WI38 (cell line): ENCODE measurements around the gene NEMP2.

Source experiments
- H3K4me3 ChIP-seq: 2 replicates; pipeline ENCODE4 v1.5.1; 2011; ENCODE audit warnings: low read depth, mild to moderate bottlenecking, control low read depth, low read length
- TF ChIP-seq, protein P1 (sequence below): IDR thresholded peaks from 2 replicates; pipeline ENCODE4 v1.5.1; 2012; ENCODE audit warnings: low read depth, mild to moderate bottlenecking, control low read depth, low read length

NEMP2 gene, protein sequence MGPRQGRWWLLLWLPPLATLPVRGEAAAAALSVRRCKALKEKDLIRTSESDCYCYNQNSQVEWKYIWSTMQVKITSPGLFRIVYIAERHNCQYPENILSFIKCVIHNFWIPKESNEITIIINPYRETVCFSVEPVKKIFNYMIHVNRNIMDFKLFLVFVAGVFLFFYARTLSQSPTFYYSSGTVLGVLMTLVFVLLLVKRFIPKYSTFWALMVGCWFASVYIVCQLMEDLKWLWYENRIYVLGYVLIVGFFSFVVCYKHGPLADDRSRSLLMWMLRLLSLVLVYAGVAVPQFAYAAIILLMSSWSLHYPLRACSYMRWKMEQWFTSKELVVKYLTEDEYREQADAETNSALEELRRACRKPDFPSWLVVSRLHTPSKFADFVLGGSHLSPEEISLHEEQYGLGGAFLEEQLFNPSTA

DNA sequence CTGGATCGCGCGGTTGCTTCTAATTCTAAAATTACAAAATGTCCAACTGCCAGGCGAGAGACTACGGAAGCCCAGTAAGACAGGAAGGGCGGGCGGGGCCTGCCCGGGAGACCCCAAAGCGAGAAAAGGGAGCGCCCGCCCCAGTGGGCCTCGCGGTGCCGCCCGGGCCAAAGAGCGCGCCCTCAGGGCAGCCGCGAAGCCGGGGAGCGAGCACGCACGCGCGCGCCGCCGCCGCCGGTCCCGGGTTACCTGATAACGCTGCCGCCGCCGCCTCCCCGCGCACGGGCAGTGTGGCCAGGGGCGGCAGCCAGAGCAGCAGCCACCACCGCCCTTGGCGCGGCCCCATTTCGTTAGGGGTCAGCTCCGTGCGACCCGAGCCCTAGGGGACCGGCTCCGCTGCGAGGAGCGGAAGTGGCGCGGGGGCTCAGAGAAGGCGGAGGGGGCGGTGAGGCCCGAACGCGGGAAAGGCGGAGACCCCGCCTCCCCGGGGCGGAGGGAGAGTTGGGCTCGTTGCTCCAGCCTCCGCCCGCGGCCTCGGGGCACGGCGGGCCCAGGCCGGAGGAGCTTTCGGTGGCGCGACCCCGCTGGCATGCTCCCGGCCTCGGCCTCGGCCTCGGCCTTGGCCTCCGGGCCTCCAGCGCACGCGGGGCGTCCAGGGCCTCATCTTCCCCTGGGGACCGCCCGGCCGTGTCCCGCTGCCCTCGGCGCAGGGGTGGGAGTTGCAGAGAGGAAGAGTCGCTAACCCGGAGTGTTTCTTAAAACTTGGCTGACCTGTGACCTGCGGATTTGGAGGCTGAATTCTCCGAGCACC is at the start of gene NEMP2:
Gene NEMP2 (minus strand): TSS at position 413 of the 811 bp plus-strand sequence. CDS start 67 bp downstream, at position 346.
- TF ChIP-seq, protein P1, sequence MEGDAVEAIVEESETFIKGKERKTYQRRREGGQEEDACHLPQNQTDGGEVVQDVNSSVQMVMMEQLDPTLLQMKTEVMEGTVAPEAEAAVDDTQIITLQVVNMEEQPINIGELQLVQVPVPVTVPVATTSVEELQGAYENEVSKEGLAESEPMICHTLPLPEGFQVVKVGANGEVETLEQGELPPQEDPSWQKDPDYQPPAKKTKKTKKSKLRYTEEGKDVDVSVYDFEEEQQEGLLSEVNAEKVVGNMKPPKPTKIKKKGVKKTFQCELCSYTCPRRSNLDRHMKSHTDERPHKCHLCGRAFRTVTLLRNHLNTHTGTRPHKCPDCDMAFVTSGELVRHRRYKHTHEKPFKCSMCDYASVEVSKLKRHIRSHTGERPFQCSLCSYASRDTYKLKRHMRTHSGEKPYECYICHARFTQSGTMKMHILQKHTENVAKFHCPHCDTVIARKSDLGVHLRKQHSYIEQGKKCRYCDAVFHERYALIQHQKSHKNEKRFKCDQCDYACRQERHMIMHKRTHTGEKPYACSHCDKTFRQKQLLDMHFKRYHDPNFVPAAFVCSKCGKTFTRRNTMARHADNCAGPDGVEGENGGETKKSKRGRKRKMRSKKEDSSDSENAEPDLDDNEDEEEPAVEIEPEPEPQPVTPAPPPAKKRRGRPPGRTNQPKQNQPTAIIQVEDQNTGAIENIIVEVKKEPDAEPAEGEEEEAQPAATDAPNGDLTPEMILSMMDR: no peak
- H3K4me3 ChIP-seq: peak within 1 kb of the TSS; percentile 69

DNA sequence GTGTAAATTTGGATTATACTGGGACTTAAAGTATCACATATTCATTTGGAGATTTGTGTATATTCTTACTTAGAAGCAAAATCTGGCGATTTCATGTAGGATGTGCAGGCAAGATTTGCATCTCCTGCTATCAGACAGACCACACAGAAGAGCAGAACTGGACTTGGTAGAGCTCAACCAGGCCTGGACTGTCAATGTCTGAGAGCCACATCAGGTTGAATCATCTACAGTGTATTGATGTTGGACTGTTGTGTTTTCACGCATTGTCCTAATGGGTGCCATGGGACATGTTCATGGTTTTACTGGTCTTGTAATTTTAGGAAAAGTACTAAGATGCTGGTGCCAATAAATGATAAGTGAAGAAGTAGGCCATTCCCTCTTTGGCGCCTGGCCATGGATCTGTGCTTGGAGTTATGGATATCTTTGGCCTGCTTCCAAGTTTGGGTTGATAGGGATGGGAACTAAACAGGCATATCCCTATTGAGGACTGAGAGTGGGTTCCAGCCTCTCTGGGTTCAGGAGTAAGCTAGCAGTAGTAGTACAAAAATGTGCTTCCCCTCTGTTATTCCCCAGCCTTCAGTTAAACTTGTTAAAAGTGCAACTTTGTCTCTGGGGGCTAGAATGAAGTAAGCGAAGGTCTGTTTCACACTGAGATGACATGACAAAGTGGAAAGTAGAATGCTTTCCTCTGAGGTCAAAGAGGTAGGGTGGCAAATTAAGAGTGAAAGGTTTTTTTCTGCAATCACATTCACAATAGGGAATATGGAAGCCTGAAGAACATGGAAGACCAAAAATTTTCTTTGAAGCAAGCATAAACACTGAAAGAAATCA is 49.2 kb upstream of the NEMP2 start:
- H3K4me3 ChIP-seq: no peak overlapping the region
- TF ChIP-seq, protein P1: no peak

- no peak overlapping the region for H3K4me3 ChIP-seq
- TF ChIP-seq, protein P1: no peak
Measured at GRCh38 chr2:190582736-190583506, 48.4 kb upstream of the NEMP2 start.

- TF ChIP-seq, protein P1: no peak
- H3K4me3 ChIP-seq: no peak overlapping the region
Measured at GRCh38 chr2:190582019-190582418, 47.5 kb upstream of the NEMP2 start.

- TF ChIP-seq, protein P1: no peak
- H3K4me3 ChIP-seq: no peak overlapping the region
Measured at GRCh38 chr2:190579915-190580846, 45.7 kb upstream of the NEMP2 start.

DNA sequence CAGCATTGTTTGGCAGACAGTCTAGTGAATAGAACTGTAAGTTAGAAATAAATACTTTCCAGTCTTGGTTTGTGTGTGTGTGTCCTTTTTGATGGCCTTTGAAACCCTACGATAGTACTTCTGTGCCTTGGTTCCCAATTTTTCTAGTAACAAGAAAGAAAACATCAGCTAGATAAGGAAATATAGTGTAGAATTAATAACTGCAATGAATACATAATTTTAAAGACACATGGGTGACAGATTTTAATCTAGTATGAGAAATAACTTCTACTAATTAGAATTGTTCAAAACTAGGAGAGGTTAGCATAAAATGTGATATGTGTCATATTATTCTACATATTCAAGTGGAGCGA is 44.5 kb upstream of the NEMP2 start:
- no peak overlapping the region for H3K4me3 ChIP-seq
- TF ChIP-seq, protein P1: no peak
